ENCODE measurements around the gene INPP1.

The INPP1 gene

DNA sequence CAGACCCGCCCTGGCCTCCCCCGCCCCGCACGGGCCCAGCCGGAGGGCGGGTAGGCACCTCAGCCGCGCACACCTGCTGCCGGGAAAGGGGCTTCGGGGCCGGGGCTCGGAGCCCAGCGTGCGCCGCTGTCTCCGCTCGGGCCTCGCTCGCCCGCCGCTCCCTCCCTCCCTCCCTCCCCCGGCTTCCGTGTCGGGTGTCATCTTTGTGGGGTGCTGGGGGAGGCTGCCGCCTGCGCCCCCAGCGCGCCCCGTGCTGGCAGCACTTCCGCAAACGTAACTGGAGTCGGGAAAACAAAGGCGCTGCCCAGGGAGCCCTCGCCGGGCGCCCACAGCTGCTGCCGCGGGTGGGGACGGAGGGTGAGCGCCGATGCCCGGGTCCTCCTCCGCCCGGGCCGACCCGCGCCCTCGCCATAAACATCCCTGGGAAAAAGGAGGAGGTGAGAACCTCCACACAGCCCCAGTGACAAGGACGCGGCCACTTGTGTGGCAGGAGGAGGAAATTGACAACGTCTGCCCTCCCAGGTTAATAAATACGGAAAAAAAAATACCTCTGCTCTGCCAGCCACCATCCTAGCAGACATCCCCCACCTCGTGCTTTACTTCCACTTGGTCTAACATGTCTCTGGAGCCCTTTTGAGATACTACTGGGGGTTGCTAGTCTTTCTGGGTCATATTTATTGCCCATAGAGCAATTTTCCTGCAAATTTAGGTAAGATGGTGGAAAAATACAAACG is 65.3 kb downstream of the INPP1 start:
- DNase-seq (ENCODE audit: low read depth, low spot score): no peak

DNA sequence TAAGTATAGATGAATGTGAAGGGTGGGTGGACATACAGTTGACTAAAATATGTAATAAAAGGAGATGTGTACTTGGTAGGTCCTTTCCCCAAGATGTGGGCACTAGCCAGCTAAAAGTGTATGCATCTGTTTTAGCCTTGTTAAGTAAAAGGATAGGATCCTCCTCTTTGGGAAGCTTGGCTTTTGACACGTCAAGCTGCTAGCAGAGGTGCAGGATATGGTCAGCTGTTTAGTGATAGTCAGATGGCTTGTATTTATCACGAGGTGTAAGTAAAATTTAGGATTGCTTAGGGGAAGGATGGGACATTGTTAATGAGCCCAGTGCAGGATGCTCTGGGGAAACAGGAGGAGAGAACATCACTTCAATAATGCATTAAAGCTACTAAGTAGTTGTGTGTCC is 66.2 kb downstream of the INPP1 start:
- DNase-seq (ENCODE audit: low read depth, low spot score): no peak

DNA sequence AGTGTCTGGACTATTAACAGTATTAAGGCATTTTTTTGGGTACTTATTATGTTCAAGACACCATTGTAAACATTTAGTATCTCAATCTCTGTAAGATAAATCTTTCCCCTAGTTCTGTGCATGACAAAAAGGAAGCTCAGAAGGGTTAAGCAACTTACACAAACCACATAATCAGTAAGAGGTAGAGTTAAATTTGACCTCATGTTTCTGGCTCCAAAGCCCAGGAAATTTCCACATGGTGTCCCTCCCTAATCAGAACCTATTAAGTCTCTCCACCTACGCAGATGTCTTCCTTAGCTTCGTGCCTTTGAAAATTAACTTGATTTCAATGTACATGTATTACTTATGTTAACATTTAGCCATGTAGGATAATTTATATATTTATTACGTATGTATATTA is 66.8 kb downstream of the INPP1 start:
- no peak for DNase-seq (ENCODE audit: low read depth, low spot score)

DNA sequence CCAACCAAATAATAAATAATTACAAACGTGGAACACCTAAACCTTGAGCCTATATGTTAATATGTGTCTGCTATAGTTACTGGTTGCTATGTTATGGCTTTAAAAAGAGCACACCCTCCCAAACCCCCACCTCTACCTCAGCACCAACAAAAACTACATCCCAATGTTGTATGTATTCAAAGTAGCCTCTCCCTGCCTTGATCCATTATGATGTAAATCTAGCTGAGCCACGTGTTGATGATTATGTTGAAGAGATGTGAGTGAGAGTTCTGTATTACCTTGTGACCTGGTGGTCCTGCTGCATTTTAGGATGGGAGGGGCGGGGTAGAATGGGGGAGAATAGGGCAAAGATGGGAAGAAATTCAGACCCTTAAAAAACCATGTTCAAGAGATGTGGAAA is 69.6 kb downstream of the INPP1 start:
- DNase-seq (ENCODE audit: low read depth, low spot score): no peak

DNA sequence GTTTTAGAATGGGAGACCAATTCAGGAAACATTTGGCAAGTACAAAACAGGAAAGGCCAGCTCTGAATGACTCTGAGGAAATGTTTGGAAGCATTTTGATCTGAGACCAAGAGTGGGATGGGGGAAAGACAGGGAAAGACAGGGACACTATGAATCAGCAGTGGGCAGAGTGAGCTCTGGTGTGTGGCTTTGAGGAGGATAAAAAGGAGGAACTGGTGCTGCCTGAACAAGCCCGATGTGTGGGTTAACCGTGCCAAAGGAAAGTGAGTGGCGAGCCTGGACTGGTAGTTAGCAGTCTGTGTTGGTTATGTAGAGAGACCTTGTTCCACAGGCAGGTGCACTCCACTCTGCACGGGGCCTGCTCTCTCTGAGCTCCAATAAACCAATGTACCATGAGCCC is 70.0 kb downstream of the INPP1 start:
- DNase-seq (ENCODE audit: low read depth, low spot score): no peak

DNA sequence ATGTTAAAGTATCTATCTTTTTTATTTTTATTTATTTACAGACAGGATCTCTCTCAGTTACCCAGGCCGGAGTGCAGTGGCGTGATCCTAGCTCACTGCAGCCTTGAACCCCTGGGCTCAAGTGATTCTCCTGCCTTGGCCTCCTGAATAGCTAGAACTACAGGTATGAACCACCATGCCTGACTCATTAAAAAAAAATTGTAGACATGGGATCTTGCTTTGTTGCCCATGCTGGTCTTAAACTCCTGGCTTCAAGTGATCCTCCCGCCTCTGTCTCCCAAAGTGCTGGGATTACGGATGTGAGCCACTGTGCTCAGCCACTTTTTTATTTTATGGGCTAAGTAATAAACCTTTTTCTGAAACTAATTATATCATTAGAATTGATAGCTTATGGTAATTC is 71.9 kb downstream of the INPP1 start:
- DNase-seq (ENCODE audit: low read depth, low spot score): no peak

DNA sequence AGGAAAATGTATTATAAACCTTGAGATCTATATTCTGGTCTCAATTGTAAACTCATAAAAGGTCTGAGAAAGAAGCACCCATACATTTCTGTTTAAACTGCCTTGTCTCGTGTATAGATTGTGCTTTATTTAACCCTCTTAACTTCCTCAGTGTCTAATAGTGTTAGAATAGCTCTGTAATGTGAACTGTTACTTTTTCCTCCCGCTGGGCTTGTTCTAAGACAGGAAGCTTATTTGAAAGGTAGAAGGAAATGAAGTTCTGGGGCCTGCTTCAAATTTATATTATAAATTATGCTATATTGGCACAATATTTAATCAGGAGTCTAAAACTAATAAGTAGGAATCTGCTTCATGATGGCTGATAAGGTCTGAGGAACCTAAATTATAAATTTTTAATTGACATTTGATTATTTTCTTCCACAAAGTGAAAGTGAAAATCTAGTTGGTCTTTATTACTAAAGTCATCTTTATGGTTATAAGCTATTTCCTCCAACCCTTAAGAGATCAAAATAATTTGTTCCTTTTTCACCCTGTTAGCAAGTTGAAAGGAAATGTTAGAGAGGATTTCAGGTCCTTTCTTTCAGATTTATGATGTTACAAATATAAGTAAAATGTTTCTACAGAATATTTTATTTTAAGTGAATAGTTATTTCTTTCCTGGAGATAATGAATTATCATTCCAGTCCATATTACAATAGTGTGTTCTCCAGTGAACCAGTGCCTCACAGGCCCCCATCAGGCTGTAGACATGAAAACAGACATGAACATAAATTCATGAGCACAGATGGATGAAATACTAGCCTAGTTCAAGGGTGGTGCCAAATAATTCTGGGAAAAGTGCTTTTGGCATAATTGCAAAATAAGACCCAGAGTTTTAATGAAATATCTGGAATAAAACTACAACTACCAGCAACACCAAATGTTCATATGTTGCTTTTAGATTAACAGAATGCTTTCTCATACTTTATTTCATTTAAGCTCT is 72.7 kb downstream of the INPP1 start:
- no peak for DNase-seq (ENCODE audit: low read depth, low spot score)

DNA sequence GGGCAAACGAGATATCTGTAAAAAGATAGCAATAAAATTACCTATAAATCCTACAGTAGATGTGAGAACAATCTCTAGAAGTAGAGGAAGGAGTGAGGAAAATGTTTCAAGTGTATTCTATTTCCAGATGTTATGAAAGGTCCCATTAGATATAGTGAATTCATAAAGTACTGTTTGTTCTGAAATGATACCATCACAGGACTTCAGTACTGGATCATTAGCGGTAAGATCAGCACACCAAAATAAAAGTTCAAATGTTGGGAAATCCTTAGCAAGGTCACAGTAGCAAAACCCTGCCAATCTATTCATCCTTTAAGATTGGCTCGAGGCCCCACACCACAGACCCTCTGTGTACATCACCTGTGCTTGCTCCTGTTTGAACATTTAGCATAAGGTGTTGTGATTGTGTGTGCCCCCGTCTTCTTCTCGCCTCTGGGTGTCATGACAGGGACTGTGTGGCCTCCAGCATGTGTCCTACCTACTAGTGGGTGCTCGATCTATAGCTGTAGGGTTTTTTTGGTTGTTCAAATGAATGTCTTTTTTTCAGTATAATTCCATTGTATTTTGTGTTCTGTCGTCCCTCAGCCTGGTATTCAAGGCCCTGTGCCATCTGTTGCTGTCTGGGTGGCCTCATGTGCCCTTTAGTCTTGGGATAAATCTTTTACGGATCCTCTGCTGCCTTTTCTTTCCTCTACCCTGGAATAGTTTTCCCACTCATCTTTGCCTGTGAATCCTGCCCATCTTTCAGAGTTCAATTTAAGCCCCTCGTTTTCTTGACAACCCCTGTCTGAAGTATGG is 73.9 kb downstream of the INPP1 start:
- DNase-seq (ENCODE audit: low read depth, low spot score): no peak

DNA sequence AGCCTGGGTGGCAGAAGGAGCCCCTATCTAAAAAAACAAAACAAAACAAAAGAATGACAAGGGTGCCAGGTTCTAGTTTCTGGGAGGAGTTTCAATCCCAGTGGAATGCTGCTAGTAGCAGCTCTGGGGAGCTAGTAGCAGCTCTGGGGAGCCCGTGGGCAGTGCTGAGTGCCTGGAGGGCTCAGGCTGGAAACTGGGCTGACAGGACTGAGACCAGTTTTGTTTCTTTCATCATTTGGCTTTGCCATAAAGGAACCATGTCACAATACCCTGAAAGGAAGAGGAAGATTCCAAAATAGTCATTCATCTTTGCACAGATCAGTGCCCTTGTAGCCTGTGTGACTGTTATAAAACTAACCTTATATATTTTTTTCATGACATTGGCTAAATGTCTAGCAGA is 75.3 kb downstream of the INPP1 start:
- no peak for DNase-seq (ENCODE audit: low read depth, low spot score)

DNA sequence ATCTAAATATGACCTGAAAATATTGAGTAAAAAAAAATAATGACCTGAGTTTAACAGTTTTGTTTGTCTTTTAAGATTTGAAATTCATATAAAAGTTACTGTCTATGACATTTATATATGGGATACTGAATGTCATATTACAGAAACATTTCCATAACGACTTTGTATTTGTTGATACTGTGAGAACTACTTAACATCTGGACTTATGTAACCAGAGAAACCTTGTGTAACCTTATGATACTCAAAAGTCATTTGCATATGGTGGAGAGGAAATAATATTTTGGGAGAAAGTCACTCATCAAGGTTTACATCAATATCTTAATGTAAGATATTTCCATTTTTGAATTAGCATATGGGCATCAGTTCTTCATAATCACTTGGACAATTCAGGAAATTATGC is 77.4 kb downstream of the INPP1 start:
- DNase-seq (ENCODE audit: low read depth, low spot score): no peak

Data from smooth muscle cell of the brain vasculature (primary cell).